A673 (cell line): ENCODE data around the gene CTDSP2. TPM values are rescaled to one million over a fixed set of nuclear protein-coding genes. Genes with fewer than 3 reads are reported as not detected.
A peak's percentile ranks its signal among the peaks of the same experiment; 100 is the strongest.
"Not testable (repeated sequence)": the region's sequence is repeated elsewhere in the genome, so short reads cannot be mapped to it uniquely, and the experiment has no call there.

Experiments used
- BruUV-seq: library from RNA; stranded (reverse); fragments of 400-500 nt; replicated peaks from 2 replicates; lab custom pipeline; 2021; lab: Mats Ljungman, UMichigan
- CTCF ChIA-PET: fragments of 300-600 bp; sonication (Branson Sonifier 250); formaldehyde crosslinking; loops from one replicate; lab custom pipeline; 2022; ENCODE audit warnings: antibody characterized with exemption; lab: Charles Lee
- POLR2A ChIA-PET: fragments of 300-600 bp; sonication (Branson Sonifier 250); formaldehyde crosslinking; loops from one replicate; lab custom pipeline; 2022; ENCODE audit warnings: antibody characterized with exemption; ENCODE audit not compliant: low non-redundant PET; lab: Charles Lee
- DNase-seq: peaks from one replicate; pipeline ENCODE4 v3.0.0-alpha.2; 2015; ENCODE audit warnings: low spot score
- H3K27ac ChIP-seq: fragments of 200-600 bp; sonication (generic); 2 replicates; pipeline ENCODE4 v1.5.1; 2016; ENCODE audit warnings: mixed run types, low read depth, mild to moderate bottlenecking, mixed read lengths, antibody characterized with exemption, low read length; ENCODE audit not compliant: poor library complexity, severe bottlenecking
- H3K27me3 ChIP-seq: fragments of 200-600 bp; sonication (generic); replicated peaks from 2 replicates; pipeline ENCODE4 v1.6.1; 2017; ENCODE audit warnings: mixed run types, low read depth, mild to moderate bottlenecking, mixed read lengths, antibody characterized with exemption, low read length; ENCODE audit not compliant: insufficient read depth, poor library complexity
- H3K36me3 ChIP-seq: fragments of 200-600 bp; sonication (generic); 2 replicates; pipeline ENCODE4 v1.6.1; 2016; ENCODE audit warnings: mixed run types, mild to moderate bottlenecking, mixed read lengths, antibody characterized with exemption, low read length; ENCODE audit not compliant: insufficient read depth, poor library complexity, severe bottlenecking
- H3K4me1 ChIP-seq: fragments of 200-600 bp; sonication (generic); 2 replicates; pipeline ENCODE4 v1.6.1; 2017; ENCODE audit warnings: mixed run types, mild to moderate bottlenecking, mixed read lengths, antibody characterized with exemption, low read length; ENCODE audit not compliant: insufficient read depth, poor library complexity, severe bottlenecking
- H3K4me3 ChIP-seq: fragments of 200-600 bp; sonication (generic); 2 replicates; pipeline ENCODE4 v1.5.1; 2016; ENCODE audit warnings: low read depth, mixed run types, mild to moderate bottlenecking, mixed read lengths, low read length; ENCODE audit not compliant: poor library complexity, severe bottlenecking
- H3K9me3 ChIP-seq: fragments of 200-600 bp; sonication (generic); 2 replicates; pipeline ENCODE4 v1.6.1; 2016; ENCODE audit warnings: mixed run types, low read depth, mild to moderate bottlenecking, mixed read lengths, antibody characterized with exemption, low read length; ENCODE audit not compliant: poor library complexity, severe bottlenecking
- EZH2 ChIP-seq: fragments of 200-600 bp; sonication (generic); IDR thresholded peaks from 2 replicates; pipeline ENCODE4 v1.6.1; 2017; ENCODE audit warnings: borderline replicate concordance, low read depth, mild to moderate bottlenecking, mixed read lengths, antibody characterized with exemption, low read length; ENCODE audit not compliant: poor library complexity, severe bottlenecking
- intact Hi-C: fragments of 100-400 bp; cut with micrococcal nuclease; formaldehyde crosslinking; loops from one replicate; pipeline ENCODE4 v1.10.0; 2022; ENCODE audit not compliant: unreplicated experiment
- total RNA-seq: library from RNA; stranded (reverse); gene quantifications from 2 replicates; pipeline ENCODE4 v1.2.3, GENCODE V29; 2021
- TF ChIP-seq, protein P1 (sequence below): fragments of 300-800, 200-600 bp; sonication (generic); conservative IDR thresholded peaks from 2 replicates; pipeline ENCODE4 v1.5.1; 2017; ENCODE audit warnings: low read depth, mild to moderate bottlenecking, antibody characterized with exemption, low read length, moderate library complexity, mixed read lengths

The CTDSP2 gene
- total RNA-seq, 1 experiment from 2014 or later: 115 TPM

DNA sequence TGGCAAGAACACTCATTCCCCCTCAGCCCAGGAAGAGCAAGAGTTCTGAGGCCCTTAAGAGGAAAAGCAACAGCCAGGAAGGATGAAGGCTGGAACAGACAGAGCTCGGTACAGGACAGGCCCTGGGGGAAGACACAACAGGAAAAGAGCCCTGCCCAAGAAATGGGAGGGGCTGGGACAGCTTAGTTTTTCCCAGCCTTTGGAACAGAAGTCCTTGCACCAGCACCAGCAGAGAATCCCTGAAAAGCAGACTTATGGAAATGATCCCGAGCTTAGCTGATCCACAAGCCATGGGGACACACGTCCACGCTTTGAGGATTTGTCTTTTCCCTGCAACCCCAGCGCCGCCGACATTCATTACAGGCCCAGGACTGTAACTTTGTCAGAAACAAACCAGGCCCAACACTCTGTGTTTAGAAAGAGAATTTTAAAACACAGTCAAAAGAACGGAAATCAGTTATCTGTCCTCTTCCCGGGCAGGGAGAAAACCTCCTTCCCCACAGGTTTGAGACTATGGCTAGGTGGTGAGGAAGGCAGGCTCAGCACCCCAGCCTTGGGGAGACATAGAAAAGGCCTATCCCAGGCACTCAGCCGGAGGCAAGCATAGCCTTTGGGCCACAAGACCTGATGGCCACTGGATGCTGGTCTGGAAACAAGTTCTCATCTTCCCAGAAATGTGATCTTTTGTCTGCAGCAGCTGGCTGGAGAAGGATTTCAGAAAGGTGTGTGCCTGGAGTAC is 24.0 kb downstream of the CTDSP2 start:
- ChIA-PET CTCF (no interaction called here), POLR2A (no interaction called here)
- TF ChIP-seq EZH2: no peak
- TF ChIP-seq, protein P1, sequence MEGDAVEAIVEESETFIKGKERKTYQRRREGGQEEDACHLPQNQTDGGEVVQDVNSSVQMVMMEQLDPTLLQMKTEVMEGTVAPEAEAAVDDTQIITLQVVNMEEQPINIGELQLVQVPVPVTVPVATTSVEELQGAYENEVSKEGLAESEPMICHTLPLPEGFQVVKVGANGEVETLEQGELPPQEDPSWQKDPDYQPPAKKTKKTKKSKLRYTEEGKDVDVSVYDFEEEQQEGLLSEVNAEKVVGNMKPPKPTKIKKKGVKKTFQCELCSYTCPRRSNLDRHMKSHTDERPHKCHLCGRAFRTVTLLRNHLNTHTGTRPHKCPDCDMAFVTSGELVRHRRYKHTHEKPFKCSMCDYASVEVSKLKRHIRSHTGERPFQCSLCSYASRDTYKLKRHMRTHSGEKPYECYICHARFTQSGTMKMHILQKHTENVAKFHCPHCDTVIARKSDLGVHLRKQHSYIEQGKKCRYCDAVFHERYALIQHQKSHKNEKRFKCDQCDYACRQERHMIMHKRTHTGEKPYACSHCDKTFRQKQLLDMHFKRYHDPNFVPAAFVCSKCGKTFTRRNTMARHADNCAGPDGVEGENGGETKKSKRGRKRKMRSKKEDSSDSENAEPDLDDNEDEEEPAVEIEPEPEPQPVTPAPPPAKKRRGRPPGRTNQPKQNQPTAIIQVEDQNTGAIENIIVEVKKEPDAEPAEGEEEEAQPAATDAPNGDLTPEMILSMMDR: no peak
- intact Hi-C loops: no loop called here
- Histone ChIP-seq H3K27ac (no peak overlapping the region), H3K27me3 (no peaks in the 10 kb centered on the region), H3K36me3 (peaks cover 76% of the 10 kb centered on the region), H3K4me1 (no peaks in the 10 kb centered on the region), H3K9me3 (no peaks in the 10 kb centered on the region), H3K4me3 (no peak overlapping the region)
- no peak for DNase-seq
- BruUV-seq: no TSS peak

DNA sequence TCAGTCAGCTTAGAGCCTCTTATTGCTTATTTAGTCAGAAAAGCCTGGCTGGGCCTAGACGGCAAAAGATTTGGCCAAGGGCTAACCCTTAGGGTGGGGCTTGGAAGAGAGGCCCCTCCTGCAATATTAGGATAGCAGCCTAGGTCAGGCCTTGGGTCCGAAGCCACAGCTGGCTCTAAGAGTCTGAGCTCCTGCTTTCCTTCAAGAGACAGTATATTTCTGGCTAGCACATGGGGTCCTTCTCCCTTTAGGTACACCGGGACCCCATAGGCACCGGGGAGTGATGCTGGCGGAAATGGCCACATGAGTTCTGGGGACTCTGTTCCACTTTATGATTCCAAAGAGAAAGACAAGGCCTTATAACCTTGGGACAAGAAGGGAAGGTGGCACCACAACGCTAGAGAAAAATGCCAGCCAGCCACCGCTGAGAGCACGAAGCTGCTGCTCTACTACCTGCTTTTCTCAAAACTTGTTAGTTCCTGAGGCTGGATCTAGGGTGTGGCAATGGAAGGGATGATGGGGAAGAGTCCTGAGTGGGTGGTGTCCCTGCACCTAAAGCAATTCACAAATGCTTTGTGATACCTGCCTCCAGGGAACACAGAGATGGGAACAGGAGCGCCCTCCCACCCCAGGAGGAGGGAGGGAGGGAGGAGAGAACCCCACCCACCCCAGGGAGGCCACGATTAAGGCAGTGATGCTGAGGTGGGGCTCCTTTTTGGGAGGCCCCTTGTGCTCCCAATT is 24.9 kb downstream of the CTDSP2 start:
- ChIA-PET POLR2A (no interaction called here), CTCF (no interaction called here)

DNA sequence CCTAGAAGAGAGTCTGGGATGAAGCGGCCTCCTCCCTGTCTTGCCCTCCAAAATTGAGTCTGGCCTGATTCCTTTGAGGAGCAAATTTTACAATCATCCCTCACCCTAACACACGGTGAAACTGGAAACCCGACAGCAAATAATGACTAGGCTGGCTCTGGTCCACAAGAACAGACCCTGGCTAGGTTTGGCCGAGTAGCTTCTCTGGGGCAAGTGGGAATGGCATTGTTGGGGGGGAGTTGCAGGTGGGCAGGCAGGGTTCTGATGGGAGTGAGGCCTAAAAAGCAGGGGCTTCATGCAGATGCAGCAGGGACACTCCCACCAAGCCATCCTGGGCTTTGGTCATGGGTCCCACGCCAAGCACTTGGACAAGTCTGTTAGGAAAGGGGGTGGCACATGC is 25.5 kb downstream of the CTDSP2 start:
- peaks cover 61% of the 10 kb centered on the region for H3K36me3 ChIP-seq
- H3K4me3 ChIP-seq, POLR2A ChIA-PET, intact Hi-C loops, H3K9me3 ChIP-seq, H3K4me1 ChIP-seq, CTCF ChIA-PET, H3K27me3 ChIP-seq, H3K27ac ChIP-seq, DNase-seq, BruUV-seq: not testable (repeated sequence)

More for the DNA sequence above, 24.9 kb downstream of the CTDSP2 start:
- BruUV-seq: no TSS peak
- Histone ChIP-seq H3K27ac (no peak overlapping the region), H3K4me3 (no peak overlapping the region), H3K9me3 (no peaks in the 10 kb centered on the region), H3K27me3 (no peaks in the 10 kb centered on the region), H3K36me3 (peaks cover 67% of the 10 kb centered on the region), H3K4me1 (no peaks in the 10 kb centered on the region)
- TF ChIP-seq, protein P1: no peak
- no peak for TF ChIP-seq EZH2
- intact Hi-C loops: no loop called here
- no peak for DNase-seq

DNA sequence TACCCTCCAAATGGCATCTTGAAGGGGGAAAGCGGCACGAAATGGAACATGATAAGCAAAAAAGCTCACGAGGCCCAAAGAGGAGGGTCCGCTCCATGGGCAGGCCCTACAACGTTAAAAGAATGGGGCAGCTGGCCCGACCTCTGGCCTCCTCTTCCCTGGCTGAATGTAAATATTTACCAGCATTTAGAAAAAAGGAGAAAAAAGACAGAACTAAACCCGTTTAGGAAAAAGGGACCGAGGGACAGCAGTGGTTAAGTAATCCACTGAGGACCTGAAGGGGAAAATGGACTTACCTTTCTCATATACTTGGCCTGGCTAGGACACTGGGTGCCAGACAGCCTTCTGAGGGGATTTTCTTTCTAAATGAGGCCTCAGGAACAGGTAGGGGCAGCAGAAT is 26.4 kb downstream of the CTDSP2 start:
- H3K4me1 ChIP-seq, intact Hi-C loops, DNase-seq, CTCF ChIA-PET, H3K27me3 ChIP-seq, H3K9me3 ChIP-seq, H3K27ac ChIP-seq, POLR2A ChIA-PET, H3K4me3 ChIP-seq: not testable (repeated sequence)
- TSS peak; percentile 2 for BruUV-seq
- H3K36me3 ChIP-seq: peaks cover 52% of the 10 kb centered on the region

DNA sequence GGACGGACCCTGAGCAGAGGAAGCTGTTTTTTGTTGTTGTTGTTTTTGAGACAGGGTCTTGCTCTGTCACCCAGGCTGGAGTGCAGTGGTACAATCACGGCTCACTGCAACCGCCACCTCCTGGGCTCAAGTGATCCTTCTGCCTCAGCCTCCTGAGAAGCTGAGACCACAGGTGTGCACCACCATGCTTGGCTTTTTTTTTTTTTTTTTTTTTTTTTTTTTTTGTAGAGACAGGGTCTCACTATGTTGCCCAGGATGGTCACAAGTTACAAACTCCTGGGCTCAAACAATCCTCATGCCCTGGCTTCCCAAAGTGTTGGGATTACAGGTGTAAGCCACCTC is 28.6 kb downstream of the CTDSP2 start:
- POLR2A ChIA-PET, H3K4me1 ChIP-seq, H3K4me3 ChIP-seq, intact Hi-C loops, H3K9me3 ChIP-seq, H3K27me3 ChIP-seq, DNase-seq, H3K27ac ChIP-seq, BruUV-seq: not testable (repeated sequence)
- CTCF ChIA-PET: interaction anchor here (0.6 kb wide), 1 partner anchor 361 kb away, joined by 3 read pairs; no protein-coding TSS in a partner anchor
- peaks cover 30% of the 10 kb centered on the region for H3K36me3 ChIP-seq
